HAP-1 (cell line): ENCODE results near the gene RSPO4.

Source experiments
- DNase-seq, 2 experiments: peaks; one replicate each; pipeline ENCODE4 v3.0.0-alpha.2; 2016 to 2020; ENCODE audit warnings: low spot score in 2 of 2
- H3K27me3 ChIP-seq: fragments of 250-450 bp; sonication (Bioruptor Pico); 2 replicates; pipeline ENCODE4 v1.5.1; 2020; ENCODE audit warnings: low read depth, mild to moderate bottlenecking, moderate library complexity
- H3K36me3 ChIP-seq: fragments of 250-450 bp; sonication (Bioruptor Pico); replicated peaks from 2 replicates; pipeline ENCODE4 v1.5.1; 2020; ENCODE audit warnings: mild to moderate bottlenecking
- H3K4me1 ChIP-seq: fragments of 250-450 bp; sonication (Bioruptor Pico); 2 replicates; pipeline ENCODE4 v1.5.1; 2020; ENCODE audit warnings: mild to moderate bottlenecking
- H3K4me3 ChIP-seq: fragments of 250-450 bp; sonication (Bioruptor Pico); 2 replicates; pipeline ENCODE4 v1.5.1; 2020; ENCODE audit warnings: mild to moderate bottlenecking, moderate library complexity
- H3K9me3 ChIP-seq: fragments of 250-450 bp; sonication (Bioruptor Pico); 2 replicates; pipeline ENCODE4 v1.5.1; 2020; ENCODE audit warnings: mild to moderate bottlenecking, moderate library complexity
- in situ Hi-C: fragments of 300-500 bp; cut with MboI; formaldehyde crosslinking; loops from 3 replicates; pipeline ENCODE4 v1.14.3; 2020; ENCODE audit warnings: low sequenced_read_pairs, inconsistent platforms, mixed read lengths

RSPO4 gene

DNA sequence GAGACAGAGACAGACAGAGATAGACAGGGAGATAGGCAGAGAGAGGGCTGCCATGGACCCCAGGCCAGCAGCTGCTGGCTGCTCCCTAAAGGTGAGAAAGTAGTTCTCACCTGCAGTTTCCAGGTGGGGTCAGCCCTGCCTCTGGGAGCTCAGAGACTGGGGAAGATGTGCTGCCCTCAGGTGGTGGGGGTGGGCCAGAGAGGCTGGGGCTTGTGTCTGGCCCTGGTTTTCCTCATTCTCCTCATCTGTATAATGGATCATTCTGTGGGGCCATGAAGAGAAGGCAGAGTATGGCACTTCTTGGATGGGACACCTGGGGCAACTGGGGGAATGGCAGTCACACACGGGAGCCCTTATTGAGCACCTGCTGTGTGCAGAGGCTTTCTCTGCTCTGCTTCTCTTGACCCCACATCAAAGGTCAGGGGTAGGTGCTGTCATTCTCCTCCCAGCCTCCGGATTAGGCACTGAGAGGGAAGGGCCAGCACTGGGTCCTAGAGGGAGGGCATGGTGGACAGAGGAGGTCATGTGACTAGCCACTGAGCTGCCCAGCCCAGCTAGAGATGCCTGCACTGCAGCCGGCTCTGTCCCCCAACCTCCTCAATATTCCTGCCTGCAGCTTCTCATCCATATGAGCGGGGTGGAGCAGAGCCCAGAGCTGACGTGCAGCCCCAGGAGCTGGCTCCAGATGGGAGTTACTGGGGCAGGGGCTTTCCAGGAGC is 90.1 kb downstream of the RSPO4 start:
- in situ Hi-C loops = no loop called here
- H3K4me1 ChIP-seq = no peaks in the 10 kb centered on the region
- no peak for DNase-seq

DNA sequence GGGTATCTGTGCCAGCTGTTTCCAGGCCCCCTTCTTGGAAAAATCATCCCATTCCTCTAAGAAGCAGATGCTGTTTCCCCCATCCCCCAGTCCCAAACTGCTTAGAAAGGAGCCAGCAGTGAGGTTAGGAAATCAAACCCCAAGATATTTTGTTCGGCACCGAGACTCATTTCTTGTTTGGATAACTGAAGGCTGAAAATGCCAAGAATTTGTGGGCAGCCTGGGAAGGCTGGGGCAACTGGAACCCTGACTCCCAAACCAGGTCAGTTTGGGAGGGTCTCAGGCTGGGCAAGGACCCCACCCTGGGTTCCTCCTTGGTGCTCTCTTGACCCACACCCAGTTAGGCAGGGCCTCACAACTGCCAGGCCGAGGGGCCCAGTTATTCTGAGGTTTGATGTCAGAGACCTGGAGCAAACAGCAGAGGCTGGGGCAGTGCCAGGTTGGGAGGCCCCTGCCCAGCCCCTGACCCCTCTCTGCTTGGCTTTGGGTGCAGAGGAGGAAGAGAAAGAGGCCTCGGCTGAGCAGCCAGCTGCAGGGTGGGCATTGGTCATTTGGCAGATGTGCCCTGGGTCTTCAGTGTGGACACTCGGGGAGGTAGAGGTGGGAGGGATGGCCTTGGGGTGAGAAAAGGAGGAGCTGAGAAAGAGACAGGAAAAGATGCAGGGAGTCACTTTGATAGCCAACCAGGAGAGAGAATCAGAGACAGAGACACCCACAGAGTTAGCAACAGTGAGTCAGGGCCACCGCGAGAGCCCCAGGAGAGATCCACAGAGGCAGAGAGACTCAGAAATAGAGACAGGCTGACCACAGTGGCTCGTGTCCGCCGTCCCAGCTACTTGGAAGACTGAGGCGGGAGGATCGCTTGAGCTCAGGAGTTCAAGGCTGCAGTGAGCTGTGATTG is 91.0 kb downstream of the RSPO4 start:
- Histone ChIP-seq H3K4me3 (no peak overlapping the region), H3K27me3 (peaks cover 3% of the 10 kb centered on the region; the same call in 1 of the 2 replicates), H3K4me1 (no peaks in the 10 kb centered on the region), H3K9me3 (no peaks in the 10 kb centered on the region), H3K36me3 (no peaks in the 10 kb centered on the region)
- DNase-seq = no peak
- in situ Hi-C loops = no loop called here

More for the DNA sequence above, 90.1 kb downstream of the RSPO4 start:
- H3K4me3 ChIP-seq = no peak overlapping the region
- H3K36me3 ChIP-seq = no peaks in the 10 kb centered on the region
- no peaks in the 10 kb centered on the region for H3K9me3 ChIP-seq
- peaks cover 3% of the 10 kb centered on the region; the same call in 1 of the 2 replicates for H3K27me3 ChIP-seq

DNA sequence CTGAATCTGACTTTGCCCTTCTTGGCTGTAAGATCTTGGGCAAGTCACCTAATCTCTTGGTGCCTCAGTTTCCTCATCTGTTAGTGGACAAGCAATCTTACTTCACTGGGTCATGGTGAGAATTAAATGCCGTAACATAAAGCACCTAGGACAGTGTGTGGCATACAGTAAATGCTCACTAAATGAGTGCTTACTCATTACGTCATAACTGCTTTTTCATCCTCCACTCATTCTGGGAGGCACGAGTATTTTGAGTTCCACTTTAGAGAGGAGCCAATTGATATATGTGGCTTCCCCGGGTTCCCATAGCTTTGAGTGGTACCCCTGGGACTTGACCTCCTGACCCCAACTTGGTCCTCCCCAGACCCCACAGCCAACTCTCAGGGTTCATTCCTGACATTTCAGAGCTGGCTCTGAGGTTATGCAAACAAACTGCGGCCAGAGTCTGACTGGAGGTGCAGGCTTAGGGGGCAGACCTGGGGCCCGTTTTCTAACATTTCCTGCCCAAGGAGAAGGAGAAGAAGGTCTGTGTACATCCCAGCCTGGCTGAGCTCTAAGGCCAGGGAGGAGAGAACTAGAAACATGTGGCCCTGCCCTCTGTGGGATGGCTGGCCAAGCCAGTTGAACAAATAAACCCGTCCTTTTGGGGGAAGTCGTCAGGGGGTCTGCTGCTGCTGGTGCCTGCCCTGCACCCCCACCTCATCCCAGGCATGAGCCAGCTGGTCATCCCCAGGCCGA is 91.8 kb downstream of the RSPO4 start:
- Histone ChIP-seq H3K27me3 (no peaks in the 10 kb centered on the region), H3K4me3 (no peak overlapping the region), H3K4me1 (no peaks in the 10 kb centered on the region), H3K36me3 (no peaks in the 10 kb centered on the region), H3K9me3 (no peaks in the 10 kb centered on the region)
- in situ Hi-C loops = no loop called here
- DNase-seq = no peak

DNA sequence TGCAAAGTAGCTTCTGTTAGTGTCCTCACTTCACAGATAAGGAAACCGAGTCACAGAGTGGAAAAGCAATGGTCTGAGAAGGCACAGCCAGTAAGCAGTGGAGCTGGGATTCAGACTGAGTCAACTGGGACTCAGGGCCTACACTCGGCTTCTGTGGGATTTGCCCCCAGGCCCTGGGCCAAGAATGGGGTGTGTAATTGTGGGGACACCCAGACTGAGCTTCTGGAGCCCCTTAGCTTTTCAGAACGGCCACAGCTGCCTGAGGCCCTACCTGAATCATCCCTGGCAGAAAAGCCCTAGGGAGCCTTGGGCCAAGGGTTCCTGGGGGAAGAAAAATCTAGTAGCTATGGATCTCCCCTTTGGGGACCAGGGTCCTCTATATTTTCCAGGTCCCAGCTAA is 92.5 kb downstream of the RSPO4 start:
- Histone ChIP-seq H3K36me3 (no peaks in the 10 kb centered on the region), H3K9me3 (no peaks in the 10 kb centered on the region), H3K4me1 (no peaks in the 10 kb centered on the region)

More for the DNA sequence above, 92.5 kb downstream of the RSPO4 start:
- Histone ChIP-seq H3K27me3 (no peaks in the 10 kb centered on the region), H3K4me3 (no peak overlapping the region)
- DNase-seq = no peak
- in situ Hi-C loops = no loop called here
